Stimulated activated CD4-positive, alpha-beta T cell treated with anti-CD3 and anti-CD28 coated beads, Interleukin-4, amount 100 ng/mL, for 48 hours (primary cell): ENCODE results near the gene PMVK.

Source experiments
- DNase-seq, 2 donors: peaks; one replicate each; pipeline ENCODE4 v3.0.0-alpha.2; 2020; ENCODE audit warnings: low read depth in 2 of 2

Gene PMVK

DNA sequence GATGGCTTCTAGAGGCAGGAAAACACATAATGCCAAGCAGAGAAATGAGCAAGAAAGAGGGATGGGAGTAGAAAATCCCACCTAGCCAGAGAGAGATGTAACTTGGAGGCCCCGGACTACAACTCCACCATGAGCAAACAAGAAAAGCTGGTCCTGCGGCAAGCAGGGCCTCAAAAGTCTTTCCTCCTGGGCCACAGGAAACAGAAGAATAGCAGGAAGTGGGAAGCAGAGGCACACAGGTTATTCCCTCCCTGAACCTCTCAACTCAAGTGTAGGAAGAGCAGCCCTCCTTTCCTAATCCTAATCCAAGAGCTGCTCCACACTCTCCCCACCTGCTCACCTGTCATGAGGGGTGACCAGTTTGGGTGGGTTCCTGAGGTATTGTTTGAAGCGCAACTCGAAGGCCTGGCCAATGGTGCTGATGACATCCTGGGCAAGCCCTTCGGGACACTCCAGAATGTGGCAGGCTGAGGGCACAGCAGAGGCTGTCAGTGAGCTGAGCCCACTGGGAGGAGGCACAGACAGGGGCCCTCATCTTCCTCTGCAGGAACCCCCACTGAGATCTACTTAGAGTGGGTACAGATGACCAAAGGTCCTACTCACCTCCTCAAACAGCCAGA, 30.9 kb upstream of the PMVK start:
- DNase-seq: no peak

DNA sequence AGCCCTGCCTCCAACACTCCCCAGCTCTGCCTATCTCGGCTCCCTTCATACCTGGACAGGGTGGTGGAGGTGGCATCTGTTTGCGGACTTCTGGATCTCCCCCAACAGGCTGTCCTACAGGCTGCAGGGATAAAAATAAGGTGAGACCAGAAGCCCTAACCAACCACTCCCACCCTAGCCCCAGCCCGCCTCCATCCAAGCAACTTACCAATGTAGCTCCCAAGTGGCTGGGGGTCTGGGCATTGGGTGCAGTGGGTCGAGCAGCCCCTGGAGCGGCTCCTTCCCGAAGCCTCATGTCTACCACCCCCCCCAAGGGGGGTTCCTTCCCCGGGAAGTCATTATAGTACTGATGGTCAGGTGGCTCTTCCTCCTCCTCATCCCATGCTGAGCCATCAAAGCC, 29.6 kb upstream of the PMVK start:
- DNase-seq: no peak

DNA sequence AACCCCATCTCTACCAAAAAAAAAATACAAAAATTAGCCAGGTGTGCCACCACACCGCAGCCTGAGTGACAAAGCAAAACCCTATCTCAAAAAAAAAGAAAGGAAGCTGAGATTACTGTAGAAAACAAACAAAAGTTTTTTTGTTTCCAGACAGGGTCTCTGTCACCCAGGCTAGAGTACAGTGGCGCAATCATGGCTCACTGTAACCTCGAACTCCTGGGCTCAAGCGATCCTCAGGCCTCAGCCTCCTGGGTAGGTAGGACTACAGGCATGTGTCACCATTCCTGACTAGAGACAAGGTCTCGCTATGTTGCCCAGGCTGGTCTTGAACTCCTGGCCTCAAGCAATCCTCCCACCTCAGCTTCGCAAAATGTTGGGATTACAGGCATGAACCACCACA, 27.8 kb upstream of the PMVK start:
- no peak for DNase-seq

DNA sequence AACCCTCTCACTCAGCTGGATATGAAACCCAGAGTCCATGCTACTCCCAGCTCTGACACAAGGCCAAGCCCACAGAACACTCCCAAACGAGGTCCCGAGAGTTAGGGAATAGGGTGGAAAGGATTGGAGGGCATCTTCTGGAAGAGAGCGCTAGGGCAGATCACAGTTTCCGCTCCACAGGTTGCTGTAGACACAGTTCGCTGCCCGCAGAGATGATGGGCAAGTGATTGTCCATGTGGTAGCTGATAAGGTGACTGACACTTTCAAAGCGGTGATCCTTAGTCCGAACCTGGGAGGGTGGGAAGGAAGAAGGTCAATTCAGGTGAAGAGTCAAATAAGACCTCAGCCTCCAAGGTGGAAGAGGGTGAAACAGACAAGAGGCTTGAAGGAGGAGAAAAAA, 27.1 kb upstream of the PMVK start:
- DNase-seq: no peak

DNA sequence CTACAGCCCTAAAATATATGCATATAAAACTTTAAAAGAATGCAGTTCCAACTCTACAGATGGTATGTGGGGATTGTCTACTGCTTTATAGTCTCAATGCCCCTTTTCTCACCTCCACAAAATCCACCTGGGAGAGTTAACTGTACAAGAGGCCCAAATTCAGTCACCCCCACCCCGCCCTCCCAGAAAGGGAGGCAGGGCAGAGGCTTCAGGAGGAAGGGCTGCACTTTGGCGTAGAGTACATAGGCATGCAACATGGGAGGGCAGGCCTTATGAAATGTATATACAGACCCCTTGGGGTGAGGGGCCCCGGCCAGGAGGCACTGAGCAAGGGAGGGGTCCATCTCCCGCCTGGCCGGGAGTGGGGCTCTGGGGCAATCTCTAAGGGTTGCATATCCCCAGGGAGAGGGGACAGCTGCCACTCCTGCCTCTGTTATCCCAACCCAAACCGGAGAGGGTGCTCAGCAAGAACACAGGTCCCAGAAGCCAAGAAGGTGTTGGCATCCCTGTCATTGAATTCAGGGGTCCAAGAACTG, 26.3 kb upstream of the PMVK start:
- no peak for DNase-seq

DNA sequence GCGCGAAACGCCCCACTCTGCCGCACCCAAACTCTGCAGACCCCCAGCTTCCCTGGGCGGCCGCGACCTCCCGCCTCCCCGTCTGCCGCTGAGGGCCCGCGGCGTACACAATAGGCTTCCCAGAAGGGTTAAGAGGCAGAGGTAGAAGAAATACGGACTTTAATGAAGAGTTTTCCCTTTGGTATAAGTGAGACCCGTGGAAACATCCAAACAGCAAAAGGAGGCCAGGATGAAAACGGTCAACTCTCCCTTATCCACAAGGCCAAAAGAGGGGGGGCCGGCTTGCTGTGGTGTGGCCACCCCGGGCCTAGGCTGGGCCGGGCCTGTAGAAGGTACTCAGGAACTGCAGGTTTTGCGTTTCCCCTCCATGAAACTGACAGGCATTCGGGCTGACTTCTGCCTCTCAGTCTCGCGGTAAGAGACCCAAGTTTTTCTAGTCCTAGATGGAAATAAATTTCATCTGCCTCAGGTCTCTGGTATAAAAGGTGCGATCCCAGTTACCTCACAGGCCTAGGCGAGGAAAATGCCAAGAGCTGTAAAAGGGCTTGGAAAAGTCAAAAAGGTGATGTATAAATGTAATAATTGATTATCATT, 25.7 kb upstream of the PMVK start:
- no peak for DNase-seq

DNA sequence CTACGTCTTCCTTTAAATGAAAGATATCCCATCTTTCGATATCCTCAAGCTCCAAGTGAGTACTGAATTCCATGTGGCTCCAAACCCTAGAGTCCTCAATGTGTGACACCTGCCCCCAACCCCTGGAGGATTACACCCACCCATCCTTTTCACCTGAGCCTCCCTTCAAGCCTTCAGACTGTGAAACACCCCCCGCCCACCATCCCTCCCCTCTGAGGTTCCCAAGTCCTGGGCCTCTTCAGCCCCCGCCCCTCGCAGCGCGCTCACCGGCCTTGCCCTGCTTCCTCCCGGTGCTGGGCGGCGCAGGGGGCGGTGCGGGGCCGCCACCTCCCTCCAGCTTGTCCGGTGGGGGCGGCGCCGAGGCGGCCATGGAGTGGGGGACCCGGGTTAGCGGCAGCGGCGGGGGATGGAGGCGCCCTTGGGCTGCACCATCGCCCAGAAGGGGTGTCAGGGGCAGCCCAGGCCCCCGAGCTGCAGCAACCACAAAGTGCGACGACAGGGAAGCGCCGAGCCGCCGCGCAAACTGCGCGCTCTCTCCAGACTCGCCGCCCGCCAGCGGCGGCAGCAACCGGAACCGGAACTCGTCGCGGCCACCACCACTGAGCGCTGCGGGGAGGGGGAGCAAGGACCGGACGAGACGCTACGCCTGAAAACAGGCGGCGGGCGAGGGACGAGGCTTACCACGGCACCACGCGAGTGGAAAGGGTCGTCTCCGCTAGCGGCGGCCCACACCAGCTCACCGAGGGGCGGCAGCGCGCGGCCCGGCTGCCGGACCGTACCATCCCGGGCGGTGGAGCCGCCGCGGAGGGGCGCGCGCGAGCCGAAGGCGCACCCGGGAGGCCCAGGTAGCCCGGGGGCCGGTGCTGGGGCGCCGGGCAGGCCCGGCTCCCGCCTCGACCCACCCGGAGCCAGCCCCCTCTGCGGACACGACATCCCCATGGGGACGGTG, 25.0 kb upstream of the PMVK start, which contains the start of gene PYGO2:
PYGO2 (minus strand) TSS at position 576 of the 949 bp plus-strand sequence; CDS start at position 370, 206 bp downstream.
- peak; percentile 73 to 86 for DNase-seq

DNA sequence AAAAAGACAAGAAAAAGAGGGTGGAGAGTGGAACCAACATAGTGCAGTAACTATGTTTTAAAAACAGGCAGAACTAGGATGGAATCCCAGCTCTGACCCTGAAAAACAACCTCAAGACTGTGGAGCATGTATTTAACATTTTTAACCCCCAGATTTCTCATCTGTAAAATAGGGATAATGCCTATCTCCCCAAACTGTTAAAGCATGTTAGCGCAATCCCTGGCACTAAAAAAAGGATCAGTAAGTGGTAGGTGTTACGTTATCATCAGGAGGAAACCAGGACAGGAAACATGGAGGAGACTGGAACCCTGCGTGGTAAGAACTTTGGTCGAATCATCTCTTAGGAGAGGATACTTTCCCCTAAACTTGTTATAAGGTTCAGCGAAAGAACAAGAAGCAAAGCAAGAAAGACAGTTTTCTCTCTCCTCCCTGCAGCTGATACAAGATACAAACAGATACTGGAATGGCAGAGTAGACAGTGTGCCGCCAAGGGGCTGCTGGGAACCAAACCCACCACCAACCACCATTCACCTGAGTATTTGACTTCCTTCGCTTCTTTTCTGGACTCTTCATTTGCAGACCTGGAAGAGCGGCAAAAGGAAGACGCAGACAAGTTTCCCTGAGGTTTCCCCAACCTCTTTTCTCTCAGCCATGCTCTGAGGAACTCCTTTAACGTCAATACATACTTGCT, 24.1 kb upstream of the PMVK start:
- no peak for DNase-seq

DNA sequence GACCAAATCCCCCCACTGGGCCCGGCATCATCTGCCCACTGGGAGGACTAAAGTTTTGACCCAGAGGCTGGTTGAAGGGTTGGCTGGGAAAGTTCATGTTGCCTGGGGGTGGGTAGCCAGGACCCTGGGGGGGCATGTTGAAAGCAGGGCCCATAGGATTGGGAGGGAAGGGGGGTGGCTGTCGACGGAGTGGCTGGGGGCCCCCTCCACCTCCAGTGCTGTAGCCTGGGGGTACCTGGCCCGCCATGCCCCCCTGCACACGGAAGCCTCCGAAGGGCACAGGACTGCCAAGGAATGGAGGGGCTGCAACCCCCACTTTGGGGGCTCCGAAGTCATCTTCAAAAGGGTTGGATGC, 22.9 kb upstream of the PMVK start:
- DNase-seq: no peak

DNA sequence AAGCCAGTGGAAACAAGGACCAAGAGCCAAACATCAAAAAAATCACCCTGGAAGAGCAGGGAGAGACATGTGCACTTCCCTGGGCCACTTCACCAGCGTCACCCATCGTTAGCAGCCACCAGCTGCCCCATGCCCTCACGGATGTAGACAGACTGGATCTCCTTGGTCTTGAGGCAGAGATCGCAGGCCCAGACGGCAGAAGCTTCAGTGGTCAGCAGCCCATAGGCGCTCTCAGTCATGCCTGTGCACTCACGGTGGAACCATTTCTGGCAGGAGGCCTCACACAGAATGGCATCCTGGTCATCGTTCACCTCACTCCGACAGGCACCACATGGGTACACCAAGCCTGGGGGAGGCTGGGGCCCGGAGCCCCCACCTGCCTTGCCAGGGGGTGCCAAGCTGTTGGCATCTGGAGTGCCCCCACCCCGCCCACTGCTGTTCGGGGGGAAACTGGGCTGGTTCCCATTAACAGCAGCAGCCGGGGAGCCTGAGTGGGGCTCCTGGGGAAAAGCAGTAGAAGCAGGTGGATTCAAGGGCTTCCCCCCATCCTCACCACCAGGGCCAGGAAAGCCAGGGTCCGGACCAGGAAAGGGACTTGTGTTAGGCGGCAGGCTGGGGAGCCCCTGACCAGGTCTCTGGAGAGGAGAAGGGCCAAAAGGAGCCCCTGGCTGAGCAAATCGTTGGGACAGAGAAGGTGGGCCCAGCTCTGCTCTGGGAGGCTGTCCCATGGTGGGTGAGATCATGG, 22.3 kb upstream of the PMVK start:
- DNase-seq: no peak

DNA sequence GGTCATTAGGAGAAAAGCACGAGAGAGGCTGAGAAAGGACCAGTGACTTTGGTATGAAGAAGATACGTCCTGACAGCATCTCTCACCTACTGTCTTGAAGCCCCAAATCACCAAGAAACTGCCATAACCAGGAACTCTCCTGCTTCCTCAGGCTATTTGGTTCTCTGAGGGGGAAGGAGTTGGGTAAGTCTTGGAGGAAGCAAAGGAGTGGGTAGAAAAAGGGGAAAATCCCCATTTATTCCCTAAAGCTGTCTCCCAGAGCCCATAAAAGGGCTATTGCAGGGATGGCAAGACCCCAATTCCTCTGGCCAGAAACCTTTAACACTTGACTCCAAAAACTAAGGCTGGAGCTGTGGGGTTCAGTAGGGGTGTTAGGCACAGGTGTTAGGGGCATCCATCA, 21.5 kb upstream of the PMVK start:
- no peak for DNase-seq

DNA sequence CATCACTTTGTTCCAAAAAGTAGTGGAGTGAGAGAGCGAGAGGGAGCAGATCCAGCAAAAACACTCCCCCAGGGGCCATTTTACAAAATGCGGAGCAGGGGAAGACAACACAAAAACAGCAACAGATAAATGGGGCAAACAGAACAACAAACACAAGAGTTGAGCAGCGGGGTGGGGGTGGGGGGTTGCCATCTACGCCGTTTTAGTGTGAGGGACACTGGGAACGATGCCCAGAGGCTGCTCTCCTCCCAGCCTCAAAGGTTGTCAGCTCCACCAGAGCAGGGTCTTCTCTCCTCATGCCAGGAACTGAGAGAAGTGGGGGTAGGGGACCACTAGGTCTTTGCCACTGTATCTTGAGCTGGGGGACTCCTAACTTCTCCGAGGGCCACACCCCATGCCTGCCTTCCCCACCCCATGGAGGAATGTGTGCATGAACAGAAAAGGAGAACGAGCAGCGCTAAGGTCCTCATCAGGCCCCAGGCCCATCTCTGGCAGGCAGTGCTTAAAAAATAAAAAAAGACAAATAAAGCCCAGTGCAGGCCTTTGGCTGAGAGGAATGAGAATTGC, 20.7 kb upstream of the PMVK start:
- DNase-seq: no peak

DNA sequence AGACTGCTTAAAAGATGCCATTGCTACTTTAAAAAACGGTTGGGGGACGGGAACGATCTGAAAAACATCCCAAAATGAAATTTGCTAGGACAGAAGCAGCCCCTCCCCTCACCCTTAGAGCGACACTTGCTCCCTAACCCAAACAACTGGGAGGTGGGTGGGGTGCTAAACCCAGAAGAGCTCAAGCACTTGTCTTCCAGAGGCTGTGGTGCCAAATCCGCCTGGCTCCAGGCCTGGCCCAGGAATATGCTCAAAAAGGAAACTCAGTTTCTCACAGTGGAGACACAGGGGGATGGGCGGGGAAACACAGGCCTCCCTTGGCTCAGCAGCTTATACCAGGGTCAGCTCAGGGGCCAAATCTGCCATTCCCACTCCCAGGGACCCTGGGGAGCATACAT, 20.0 kb upstream of the PMVK start:
- no peak for DNase-seq

DNA sequence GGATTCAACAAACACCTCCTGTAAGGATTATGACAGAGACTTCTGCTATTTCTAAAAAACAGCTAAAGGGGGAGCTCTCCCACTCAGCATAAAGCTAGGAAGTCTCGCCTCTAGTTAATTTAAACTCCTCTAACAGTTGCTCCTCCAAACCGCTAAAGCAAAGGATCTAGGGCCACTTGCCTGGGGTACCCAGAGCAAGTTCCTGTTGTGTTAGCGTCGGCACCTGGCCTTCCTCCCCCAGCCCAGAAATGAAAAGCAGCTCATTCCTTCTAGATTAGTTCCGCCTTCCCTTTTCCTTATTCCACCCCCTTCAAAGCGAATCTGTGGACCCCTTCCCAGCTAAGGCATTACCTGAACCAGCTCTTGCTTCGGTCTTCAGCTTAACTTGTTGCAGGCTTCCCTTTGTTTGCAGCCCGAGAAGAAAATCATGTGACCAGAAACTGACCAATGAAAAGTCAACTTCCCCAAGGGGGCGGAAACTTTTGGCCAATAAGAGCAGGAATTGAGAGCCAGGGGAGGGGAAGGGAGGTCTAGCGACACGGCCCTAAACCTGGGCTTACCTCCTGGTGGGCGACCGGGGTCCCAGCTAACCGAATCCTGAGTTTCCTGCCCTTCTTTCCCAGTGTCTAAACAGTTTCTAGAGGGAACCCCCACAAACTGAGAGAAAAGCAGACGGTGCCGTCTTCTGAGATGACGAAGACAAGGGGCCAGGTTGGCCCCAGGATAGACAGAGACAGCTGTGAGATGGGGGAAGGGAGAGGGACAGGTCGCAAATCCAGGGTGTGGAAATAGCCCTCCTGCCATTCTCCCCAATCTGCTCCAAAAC, 19.4 kb upstream of the PMVK start, which contains the start of gene PBXIP1:
PBXIP1 (minus strand) TSS at position 382 of the 826 bp plus-strand sequence. CDS start 2,378 bp downstream, outside the sequence.
- peak; percentile 57 to 70 for DNase-seq

DNA sequence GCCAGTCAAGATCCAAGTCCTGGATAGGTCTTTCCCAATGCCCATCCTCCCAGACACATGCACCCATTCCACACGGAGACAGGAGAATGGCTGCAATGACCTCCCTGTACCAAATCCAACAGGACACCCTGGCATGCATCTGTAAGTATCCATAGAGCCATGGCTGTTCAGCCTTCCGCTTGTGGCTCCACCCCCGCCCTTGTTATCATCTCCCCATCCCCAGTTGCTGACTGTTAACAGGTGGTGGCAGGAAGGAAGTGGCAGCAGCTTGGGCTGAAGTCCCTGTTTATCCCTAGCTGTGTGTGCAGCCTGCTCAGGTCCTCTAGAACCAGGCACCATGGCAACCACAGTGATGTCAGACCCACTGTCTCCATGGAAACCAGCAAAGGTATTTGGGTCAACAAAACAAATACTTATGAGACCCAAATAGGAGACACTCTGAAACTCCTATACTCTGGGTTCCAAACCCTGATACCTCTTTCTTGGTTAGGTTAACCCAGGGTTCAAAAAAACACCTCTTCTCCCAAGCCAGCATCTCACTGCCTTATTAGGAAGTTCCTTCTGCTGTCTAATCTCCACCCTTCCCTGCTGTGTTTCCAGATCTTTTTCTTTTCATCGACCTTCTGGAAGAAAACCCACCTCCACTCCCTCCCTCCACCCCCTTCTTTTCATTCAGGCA, 18.7 kb upstream of the PMVK start:
- DNase-seq: peak; percentile 63 to 73

DNA sequence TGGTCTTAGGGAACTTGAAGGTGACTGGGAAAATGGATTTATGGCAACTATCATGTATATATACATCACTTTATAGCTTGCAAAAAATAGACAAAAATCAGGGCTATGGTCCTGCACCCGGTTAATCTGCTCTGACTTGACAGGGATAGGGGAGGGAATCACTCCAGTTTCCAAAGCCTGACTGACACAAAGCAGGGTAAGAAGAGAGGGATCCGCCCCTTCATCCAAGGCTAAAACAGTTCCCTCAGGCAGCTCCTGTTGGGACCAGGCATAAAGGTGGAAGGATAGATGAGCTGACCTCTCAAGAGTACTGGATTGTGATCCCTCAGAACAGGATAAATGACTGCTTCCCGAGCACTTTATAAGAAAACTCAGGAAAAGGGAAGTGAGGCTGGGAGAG, 18.0 kb upstream of the PMVK start:
- no peak for DNase-seq

DNA sequence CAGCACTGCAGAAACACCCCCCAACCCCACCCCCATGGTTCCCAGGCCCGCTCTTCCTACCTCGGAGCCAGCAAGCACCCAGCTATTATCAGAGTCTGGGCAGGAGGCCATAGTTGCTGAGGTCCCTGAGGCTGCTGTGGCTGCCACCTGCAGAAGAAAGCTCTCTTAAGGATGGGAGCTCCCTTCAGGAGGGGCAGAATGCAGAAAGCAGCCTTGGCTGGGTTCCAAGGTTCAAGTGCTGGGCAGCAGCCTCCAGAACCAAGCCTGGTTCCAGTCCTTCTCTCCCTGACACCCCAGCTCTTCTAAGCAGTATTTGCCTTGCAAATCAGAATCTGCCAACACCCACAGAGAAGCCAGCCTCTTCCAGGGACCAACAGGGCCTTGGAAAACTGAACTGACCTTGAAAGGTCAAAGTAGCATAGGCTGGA, 17.1 kb upstream of the PMVK start:
- no peak for DNase-seq

DNA sequence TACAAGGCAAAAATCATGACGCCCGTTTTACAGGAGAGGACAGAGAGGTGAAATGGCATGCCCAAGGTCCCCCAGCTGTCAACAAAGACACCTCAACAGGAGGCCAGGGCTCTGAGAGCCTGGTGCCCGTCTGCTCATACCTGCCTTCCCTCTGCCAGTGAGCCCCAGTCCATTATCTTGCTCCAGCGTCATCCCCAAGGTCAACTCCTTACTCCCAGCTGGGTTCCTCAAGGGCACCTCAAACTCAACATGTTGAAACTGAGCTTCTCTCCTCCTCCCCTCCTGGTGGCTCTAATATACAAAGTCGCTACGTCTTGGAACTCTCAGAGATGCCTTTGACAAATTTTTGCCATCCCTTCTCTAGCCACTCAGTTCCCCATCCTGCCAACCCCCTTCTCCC, 16.1 kb upstream of the PMVK start:
- DNase-seq: no peak
